ENCODE results near the gene LDLRAD4. TPM values are rescaled to one million over a fixed set of nuclear protein-coding genes. Genes with fewer than 3 reads are reported as not detected.

The LDLRAD4 gene
- total RNA-seq, 1 donor from 2014 or later, result 30.5 TPM

GRCh38 chr18:13447621-13448334, 229.2 kb downstream of the LDLRAD4 start:
- Mint-ChIP-seq H3K36me3 (ENCODE audit: low read depth) (no peaks in the 10 kb centered on the region), H3K27ac (no peak overlapping the region), H3K27me3 (ENCODE audit: low read depth) (no peaks in the 10 kb centered on the region), H3K4me3 (ENCODE audit: low read depth) (no peak overlapping the region), H3K9me3 (no peaks in the 10 kb centered on the region), H3K4me1 (ENCODE audit: low read depth) (peaks cover 15% of the 10 kb centered on the region)
- intact Hi-C loops (cut with micrococcal nuclease), result no loop called here
- no peak for DNase-seq (ENCODE audit: low spot score)

- H3K4me1 Mint-ChIP-seq (ENCODE audit: low read depth), result peaks cover 12% of the 10 kb centered on the region
- H3K9me3 Mint-ChIP-seq, result no peaks in the 10 kb centered on the region
- H3K27me3 Mint-ChIP-seq (ENCODE audit: low read depth), result no peaks in the 10 kb centered on the region
- H3K4me3 Mint-ChIP-seq (ENCODE audit: low read depth), result no peak overlapping the region
- DNase-seq (ENCODE audit: low spot score), result no peak
- H3K27ac Mint-ChIP-seq, result no peak overlapping the region
- no peaks in the 10 kb centered on the region for H3K36me3 Mint-ChIP-seq (ENCODE audit: low read depth)
- intact Hi-C loops (cut with micrococcal nuclease), result no loop called here
Observed at GRCh38 chr18:13448335-13448795, 229.8 kb downstream of the LDLRAD4 start.

- Mint-ChIP-seq H3K36me3 (ENCODE audit: low read depth) (no peaks in the 10 kb centered on the region), H3K27me3 (ENCODE audit: low read depth) (no peaks in the 10 kb centered on the region), H3K27ac (no peak overlapping the region), H3K9me3 (no peaks in the 10 kb centered on the region), H3K4me1 (ENCODE audit: low read depth) (peaks cover 7% of the 10 kb centered on the region), H3K4me3 (ENCODE audit: low read depth) (no peak overlapping the region)
- no peak for DNase-seq (ENCODE audit: low spot score)
- intact Hi-C loops (cut with micrococcal nuclease), result no loop called here
Observed at GRCh38 chr18:13449651-13450050, 231.1 kb downstream of the LDLRAD4 start.

- Mint-ChIP-seq H3K4me3 (ENCODE audit: low read depth) (no peak overlapping the region), H3K36me3 (ENCODE audit: low read depth) (no peaks in the 10 kb centered on the region), H3K27me3 (ENCODE audit: low read depth) (no peaks in the 10 kb centered on the region), H3K27ac (no peak overlapping the region), H3K9me3 (no peaks in the 10 kb centered on the region), H3K4me1 (ENCODE audit: low read depth) (peaks cover 10% of the 10 kb centered on the region)
- intact Hi-C loops (cut with micrococcal nuclease), result no loop called here
- DNase-seq (ENCODE audit: low spot score), result no peak
Observed at GRCh38 chr18:13450289-13451212, 232.0 kb downstream of the LDLRAD4 start.

GRCh38 chr18:13451213-13451540, 232.6 kb downstream of the LDLRAD4 start:
- no peaks in the 10 kb centered on the region for H3K9me3 Mint-ChIP-seq
- H3K27ac Mint-ChIP-seq, result no peak overlapping the region
- H3K4me3 Mint-ChIP-seq (ENCODE audit: low read depth), result no peak overlapping the region
- H3K4me1 Mint-ChIP-seq (ENCODE audit: low read depth), result peaks cover 16% of the 10 kb centered on the region
- no peaks in the 10 kb centered on the region for H3K36me3 Mint-ChIP-seq (ENCODE audit: low read depth)
- intact Hi-C loops (cut with micrococcal nuclease), result no loop called here
- DNase-seq (ENCODE audit: low spot score), result no peak
- no peaks in the 10 kb centered on the region for H3K27me3 Mint-ChIP-seq (ENCODE audit: low read depth)

GRCh38 chr18:13451661-13452387, 233.3 kb downstream of the LDLRAD4 start:
- intact Hi-C loops (cut with micrococcal nuclease), result no loop called here
- Mint-ChIP-seq H3K4me3 (ENCODE audit: low read depth) (no peak overlapping the region), H3K4me1 (ENCODE audit: low read depth) (peaks cover 16% of the 10 kb centered on the region), H3K36me3 (ENCODE audit: low read depth) (no peaks in the 10 kb centered on the region), H3K9me3 (no peaks in the 10 kb centered on the region), H3K27ac (no peak overlapping the region), H3K27me3 (ENCODE audit: low read depth) (no peaks in the 10 kb centered on the region)
- no peak for DNase-seq (ENCODE audit: low spot score)

GRCh38 chr18:13452388-13452811, 233.8 kb downstream of the LDLRAD4 start:
- no peak for DNase-seq (ENCODE audit: low spot score)
- Mint-ChIP-seq H3K27me3 (ENCODE audit: low read depth) (no peaks in the 10 kb centered on the region), H3K27ac (no peak overlapping the region), H3K36me3 (ENCODE audit: low read depth) (no peaks in the 10 kb centered on the region), H3K4me3 (ENCODE audit: low read depth) (no peak overlapping the region), H3K9me3 (no peaks in the 10 kb centered on the region), H3K4me1 (ENCODE audit: low read depth) (peaks cover 19% of the 10 kb centered on the region)
- intact Hi-C loops (cut with micrococcal nuclease), result no loop called here

GRCh38 chr18:13452871-13453680, 234.5 kb downstream of the LDLRAD4 start:
- intact Hi-C loops (cut with micrococcal nuclease), result no loop called here
- H3K36me3 Mint-ChIP-seq (ENCODE audit: low read depth), result peaks cover 4% of the 10 kb centered on the region
- DNase-seq (ENCODE audit: low spot score), result no peak
- H3K27me3 Mint-ChIP-seq (ENCODE audit: low read depth), result no peaks in the 10 kb centered on the region
- no peak overlapping the region for H3K4me3 Mint-ChIP-seq (ENCODE audit: low read depth)
- no peak overlapping the region for H3K27ac Mint-ChIP-seq
- peaks cover 18% of the 10 kb centered on the region for H3K4me1 Mint-ChIP-seq (ENCODE audit: low read depth)
- H3K9me3 Mint-ChIP-seq, result no peaks in the 10 kb centered on the region

GRCh38 chr18:13453714-13454113, 235.2 kb downstream of the LDLRAD4 start:
- H3K27me3 Mint-ChIP-seq (ENCODE audit: low read depth), result no peaks in the 10 kb centered on the region
- intact Hi-C loops (cut with micrococcal nuclease), result no loop called here
- H3K9me3 Mint-ChIP-seq, result no peaks in the 10 kb centered on the region
- H3K27ac Mint-ChIP-seq, result no peak overlapping the region
- H3K4me1 Mint-ChIP-seq (ENCODE audit: low read depth), result peaks cover 18% of the 10 kb centered on the region
- no peak overlapping the region for H3K4me3 Mint-ChIP-seq (ENCODE audit: low read depth)
- H3K36me3 Mint-ChIP-seq (ENCODE audit: low read depth), result peaks cover 8% of the 10 kb centered on the region
- DNase-seq (ENCODE audit: low spot score), result no peak

- Mint-ChIP-seq H3K4me1 (ENCODE audit: low read depth) (peaks cover 18% of the 10 kb centered on the region), H3K9me3 (no peaks in the 10 kb centered on the region), H3K27me3 (ENCODE audit: low read depth) (no peaks in the 10 kb centered on the region), H3K4me3 (ENCODE audit: low read depth) (no peak overlapping the region), H3K36me3 (ENCODE audit: low read depth) (peaks cover 8% of the 10 kb centered on the region), H3K27ac (no peak overlapping the region)
- intact Hi-C loops (cut with micrococcal nuclease), result no loop called here
- DNase-seq (ENCODE audit: low spot score), result no peak
Observed at GRCh38 chr18:13454363-13455150, 236.0 kb downstream of the LDLRAD4 start.

- no peak for DNase-seq (ENCODE audit: low spot score)
- no peak overlapping the region for H3K4me3 Mint-ChIP-seq (ENCODE audit: low read depth)
- peaks cover 18% of the 10 kb centered on the region for H3K4me1 Mint-ChIP-seq (ENCODE audit: low read depth)
- H3K36me3 Mint-ChIP-seq (ENCODE audit: low read depth), result peaks cover 8% of the 10 kb centered on the region
- intact Hi-C loops (cut with micrococcal nuclease), result no loop called here
- no peak overlapping the region for H3K27ac Mint-ChIP-seq
- no peaks in the 10 kb centered on the region for H3K27me3 Mint-ChIP-seq (ENCODE audit: low read depth)
- no peaks in the 10 kb centered on the region for H3K9me3 Mint-ChIP-seq
Observed at GRCh38 chr18:13455471-13455870, 236.9 kb downstream of the LDLRAD4 start.
